ENCODE data around the gene ZNF423.

The ZNF423 gene

DNA sequence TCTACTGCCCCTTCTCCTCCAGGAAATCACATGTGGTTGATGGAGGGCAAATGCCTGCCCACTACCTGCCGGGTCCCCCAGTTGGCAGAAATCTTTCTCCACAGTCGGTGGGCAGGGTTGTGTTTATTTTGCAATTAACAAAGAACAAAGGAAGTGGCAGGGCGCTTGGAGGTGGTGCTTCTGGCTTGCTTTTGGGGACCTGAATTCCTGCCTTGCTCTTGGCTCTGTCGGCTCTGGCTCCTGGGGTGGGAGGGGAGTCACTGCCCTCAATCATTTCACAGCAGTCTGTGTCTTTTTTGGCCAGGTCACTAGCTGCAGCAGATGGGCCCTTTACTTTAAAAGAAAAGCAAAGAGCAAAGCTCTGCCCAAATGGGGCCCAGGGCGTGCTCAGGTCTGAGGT lies 413.1 kb downstream of the ZNF423 start:
- TF ChIP-seq SIN3A (IDR thresholded peaks at IDR 0.05; ENCODE audit: borderline replicate concordance, insufficient read depth, low read length) (no peak), TAF1 (IDR thresholded peaks at IDR 0.05; ENCODE audit: borderline replicate concordance, insufficient read depth, low read length) (no peak), FOXP2 (optimal IDR thresholded peaks at IDR 0.05; ENCODE audit: borderline replicate concordance, extremely low read depth, extremely low read length, insufficient read depth) (no peak), POLR2AphosphoS5 (IDR thresholded peaks at IDR 0.05; ENCODE audit: low read depth, low read length) (no peak)
- TF ChIP-seq, protein P1, sequence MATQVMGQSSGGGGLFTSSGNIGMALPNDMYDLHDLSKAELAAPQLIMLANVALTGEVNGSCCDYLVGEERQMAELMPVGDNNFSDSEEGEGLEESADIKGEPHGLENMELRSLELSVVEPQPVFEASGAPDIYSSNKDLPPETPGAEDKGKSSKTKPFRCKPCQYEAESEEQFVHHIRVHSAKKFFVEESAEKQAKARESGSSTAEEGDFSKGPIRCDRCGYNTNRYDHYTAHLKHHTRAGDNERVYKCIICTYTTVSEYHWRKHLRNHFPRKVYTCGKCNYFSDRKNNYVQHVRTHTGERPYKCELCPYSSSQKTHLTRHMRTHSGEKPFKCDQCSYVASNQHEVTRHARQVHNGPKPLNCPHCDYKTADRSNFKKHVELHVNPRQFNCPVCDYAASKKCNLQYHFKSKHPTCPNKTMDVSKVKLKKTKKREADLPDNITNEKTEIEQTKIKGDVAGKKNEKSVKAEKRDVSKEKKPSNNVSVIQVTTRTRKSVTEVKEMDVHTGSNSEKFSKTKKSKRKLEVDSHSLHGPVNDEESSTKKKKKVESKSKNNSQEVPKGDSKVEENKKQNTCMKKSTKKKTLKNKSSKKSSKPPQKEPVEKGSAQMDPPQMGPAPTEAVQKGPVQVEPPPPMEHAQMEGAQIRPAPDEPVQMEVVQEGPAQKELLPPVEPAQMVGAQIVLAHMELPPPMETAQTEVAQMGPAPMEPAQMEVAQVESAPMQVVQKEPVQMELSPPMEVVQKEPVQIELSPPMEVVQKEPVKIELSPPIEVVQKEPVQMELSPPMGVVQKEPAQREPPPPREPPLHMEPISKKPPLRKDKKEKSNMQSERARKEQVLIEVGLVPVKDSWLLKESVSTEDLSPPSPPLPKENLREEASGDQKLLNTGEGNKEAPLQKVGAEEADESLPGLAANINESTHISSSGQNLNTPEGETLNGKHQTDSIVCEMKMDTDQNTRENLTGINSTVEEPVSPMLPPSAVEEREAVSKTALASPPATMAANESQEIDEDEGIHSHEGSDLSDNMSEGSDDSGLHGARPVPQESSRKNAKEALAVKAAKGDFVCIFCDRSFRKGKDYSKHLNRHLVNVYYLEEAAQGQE (IDR thresholded peaks at IDR 0.05; ENCODE audit: insufficient read depth in 1 of 2, low read depth in 2 of 2, low read length in 2 of 2), result no peak

DNA sequence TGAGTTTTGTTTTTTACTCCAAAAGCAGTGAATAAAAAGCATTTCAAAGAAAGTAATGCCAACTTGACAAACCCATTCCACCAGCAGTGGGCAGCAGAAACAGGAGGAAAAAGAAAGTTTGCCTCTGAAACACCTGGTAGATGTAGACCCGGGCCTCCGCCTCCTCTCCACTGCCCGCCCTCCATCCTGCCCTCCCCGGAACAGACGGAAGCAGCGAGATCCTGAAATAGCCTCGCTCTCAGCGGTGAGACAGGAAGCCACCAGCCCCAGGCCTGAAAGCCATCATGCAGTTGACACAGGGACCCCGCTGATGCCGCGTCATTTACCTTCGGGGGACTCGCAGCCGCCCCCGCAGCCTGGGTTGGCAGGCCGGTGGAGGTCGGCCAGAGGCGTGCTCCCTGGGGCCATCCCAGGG lies 414.5 kb downstream of the ZNF423 start:
- no peak for TF ChIP-seq TAF1 (IDR thresholded peaks at IDR 0.05; ENCODE audit: borderline replicate concordance, insufficient read depth, low read length)
- no peak for TF ChIP-seq FOXP2 (optimal IDR thresholded peaks at IDR 0.05; ENCODE audit: borderline replicate concordance, extremely low read depth, extremely low read length, insufficient read depth)
- TF ChIP-seq, protein P1 (IDR thresholded peaks at IDR 0.05; ENCODE audit: insufficient read depth in 1 of 2, low read depth in 2 of 2, low read length in 2 of 2), result no peak
- no peak for TF ChIP-seq SIN3A (IDR thresholded peaks at IDR 0.05; ENCODE audit: borderline replicate concordance, insufficient read depth, low read length)
- TF ChIP-seq POLR2AphosphoS5 (IDR thresholded peaks at IDR 0.05; ENCODE audit: low read depth, low read length), result no peak

DNA sequence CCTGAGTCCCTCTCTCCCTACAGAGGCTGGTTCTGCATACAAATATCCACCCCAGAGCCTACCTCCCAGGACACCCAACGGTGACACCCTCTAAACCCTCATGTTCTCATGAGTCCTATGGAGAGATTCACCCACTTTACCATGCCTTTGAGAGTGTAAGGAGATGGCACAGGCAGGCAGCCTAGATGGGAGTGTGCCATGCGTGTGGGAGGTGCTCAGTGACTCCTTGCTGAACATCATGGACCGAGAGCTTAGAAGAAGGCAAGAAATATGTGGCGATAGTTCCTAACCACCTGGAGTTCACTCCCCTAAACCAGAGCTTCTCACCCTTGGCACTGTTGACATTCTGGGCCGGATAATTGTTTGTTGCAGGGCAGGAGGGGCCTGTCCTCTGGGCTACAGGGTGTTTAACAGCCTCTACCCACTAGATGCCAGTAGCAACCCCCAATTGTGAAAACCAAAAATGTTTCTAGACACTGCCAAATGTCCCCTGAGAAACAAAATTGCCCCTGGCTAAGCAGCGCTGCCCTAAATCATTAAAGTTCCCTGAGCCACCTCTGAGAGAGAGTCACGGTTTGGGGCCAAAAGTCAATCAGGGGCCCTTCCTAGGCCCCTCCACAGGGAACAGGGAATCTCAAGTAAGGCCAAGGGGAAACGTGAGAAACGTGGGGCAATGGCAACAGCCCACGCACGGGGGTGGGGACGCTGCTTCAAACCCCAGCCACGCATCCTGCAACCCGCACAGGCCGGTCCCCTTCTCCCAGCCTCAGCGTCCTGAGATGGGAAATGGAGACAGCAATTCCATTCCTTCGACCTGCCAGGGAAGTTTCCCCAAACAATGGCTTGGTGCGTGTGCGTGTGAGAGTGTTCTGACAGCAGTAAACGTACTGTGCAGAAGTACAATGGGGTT lies 415.5 kb downstream of the ZNF423 start:
- TF ChIP-seq, protein P1 (IDR thresholded peaks at IDR 0.05; ENCODE audit: insufficient read depth in 1 of 2, low read depth in 2 of 2, low read length in 2 of 2), result no peak
- TF ChIP-seq POLR2AphosphoS5 (IDR thresholded peaks at IDR 0.05; ENCODE audit: low read depth, low read length) (no peak), TAF1 (IDR thresholded peaks at IDR 0.05; ENCODE audit: borderline replicate concordance, insufficient read depth, low read length) (no peak), FOXP2 (optimal IDR thresholded peaks at IDR 0.05; ENCODE audit: borderline replicate concordance, extremely low read depth, extremely low read length, insufficient read depth) (no peak), SIN3A (IDR thresholded peaks at IDR 0.05; ENCODE audit: borderline replicate concordance, insufficient read depth, low read length) (no peak)

DNA sequence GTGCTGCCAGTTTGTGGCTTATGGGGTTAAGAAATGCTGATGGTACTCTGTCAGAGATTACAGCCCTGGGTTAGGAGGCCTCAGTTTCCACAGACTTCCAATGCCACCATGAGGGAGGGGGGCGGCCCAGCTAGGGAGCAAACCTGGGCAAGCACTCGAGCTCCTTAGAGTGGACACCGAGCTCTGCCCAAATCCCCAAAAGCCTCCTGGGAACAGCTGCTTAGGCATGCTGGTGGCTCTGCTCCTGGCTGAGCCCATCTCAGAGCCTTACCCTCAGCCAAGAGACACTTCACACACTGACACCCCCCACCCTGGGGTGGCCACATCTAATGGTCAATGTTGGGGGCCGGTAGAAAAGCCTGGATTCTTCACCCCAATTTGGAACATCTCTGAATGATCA lies 416.2 kb downstream of the ZNF423 start:
- TF ChIP-seq TAF1 (IDR thresholded peaks at IDR 0.05; ENCODE audit: borderline replicate concordance, insufficient read depth, low read length), result no peak

DNA sequence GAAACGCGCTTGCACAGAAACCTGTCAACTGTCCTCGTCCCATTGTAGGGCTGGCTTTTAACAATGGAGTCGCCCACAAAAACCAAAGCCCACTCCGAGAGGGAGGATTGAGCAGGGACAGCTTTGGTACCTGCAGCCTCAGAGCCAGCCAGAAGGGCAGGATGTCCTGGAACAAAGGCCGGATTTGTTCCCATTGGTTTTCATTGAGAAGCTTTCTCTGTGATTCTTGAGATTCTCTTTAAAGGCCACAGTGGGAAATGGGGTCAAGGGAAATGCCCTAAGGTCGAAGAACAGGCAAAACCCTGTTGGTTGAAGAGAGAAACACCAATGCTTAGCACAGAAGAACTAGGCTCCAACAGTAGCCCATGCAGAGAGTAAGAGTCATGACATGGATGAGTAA lies 416.9 kb downstream of the ZNF423 start:
- TF ChIP-seq POLR2AphosphoS5 (IDR thresholded peaks at IDR 0.05; ENCODE audit: low read depth, low read length), result no peak

All from PFSK-1 (cell line).